ENCODE data around the gene NFKBIZ. TPM values are rescaled to one million over a fixed set of nuclear protein-coding genes. Genes with fewer than 3 reads are reported as not detected.

The NFKBIZ gene
- total RNA-seq, 1 donor from 2014 or later = 349 TPM

GRCh38 chr3:101840066-101840465 is 9.2 kb upstream of the NFKBIZ start:
- intact Hi-C loops (cut with DNase I) = no loop called here
- no peak for DNase-seq (ENCODE audit: low spot score in 2 of 2)
- H3K9me3 ChIP-seq = no peaks in the 10 kb centered on the region
- H3K4me3 ChIP-seq = no peak overlapping the region
- H3K27me3 ChIP-seq = no peaks in the 10 kb centered on the region
- no peak for TF ChIP-seq CTCF (IDR thresholded peaks at IDR 0.05)
- H3K27ac ChIP-seq = no peak overlapping the region
- no peaks in the 10 kb centered on the region for H3K4me1 ChIP-seq
- H3K36me3 ChIP-seq = no peaks in the 10 kb centered on the region

GRCh38 chr3:101842245-101842934 is 6.9 kb upstream of the NFKBIZ start:
- intact Hi-C loops (cut with DNase I) = no loop called here
- no peak for TF ChIP-seq CTCF (IDR thresholded peaks at IDR 0.05)
- Histone ChIP-seq H3K9me3 (no peaks in the 10 kb centered on the region), H3K4me3 (no peak overlapping the region), H3K36me3 (no peaks in the 10 kb centered on the region), H3K4me1 (no peaks in the 10 kb centered on the region), H3K27me3 (no peaks in the 10 kb centered on the region), H3K27ac (no peak overlapping the region)
- no peak for DNase-seq (ENCODE audit: low spot score in 2 of 2)

GRCh38 chr3:101842935-101843330 is 6.4 kb upstream of the NFKBIZ start:
- Histone ChIP-seq H3K36me3 (no peaks in the 10 kb centered on the region), H3K4me1 (peaks cover 0 to 1% of the 10 kb centered on the region in 2 donors), H3K4me3 (no peak overlapping the region), H3K27ac (no peak overlapping the region), H3K9me3 (no peaks in the 10 kb centered on the region), H3K27me3 (no peaks in the 10 kb centered on the region)
- intact Hi-C loops (cut with DNase I) = no loop called here
- TF ChIP-seq CTCF (IDR thresholded peaks at IDR 0.05) = no peak
- DNase-seq (ENCODE audit: low spot score in 2 of 2) = no peak

- intact Hi-C loops (cut with DNase I) = loop anchor here (5.0 kb wide), 2 partner anchors 33 to 123 kb away; partner anchors contain the start of gene CEP97
- no peak for DNase-seq (ENCODE audit: low spot score in 2 of 2)
- no peak overlapping the region for H3K27ac ChIP-seq
- no peaks in the 10 kb centered on the region for H3K27me3 ChIP-seq
- peaks cover 0 to 5% of the 10 kb centered on the region in 2 donors for H3K36me3 ChIP-seq
- no peak overlapping the region for H3K4me3 ChIP-seq
- peaks cover 0 to 5% of the 10 kb centered on the region in 2 donors for H3K4me1 ChIP-seq
- H3K9me3 ChIP-seq = no peaks in the 10 kb centered on the region
- no peak for TF ChIP-seq CTCF (IDR thresholded peaks at IDR 0.05)
Observed at GRCh38 chr3:101845425-101845824, 3.9 kb upstream of the NFKBIZ start.

GRCh38 chr3:101846709-101847108 is 2.6 kb upstream of the NFKBIZ start:
- Histone ChIP-seq H3K4me3 (no peak overlapping the region), H3K27ac (no peak overlapping the region), H3K4me1 (peaks cover 0 to 5% of the 10 kb centered on the region in 2 donors), H3K36me3 (peaks cover under 1 to 12% of the 10 kb centered on the region in 2 donors), H3K27me3 (no peaks in the 10 kb centered on the region), H3K9me3 (no peaks in the 10 kb centered on the region)
- TF ChIP-seq CTCF (IDR thresholded peaks at IDR 0.05) = no peak
- intact Hi-C loops (cut with DNase I) = loop anchor here (5.0 kb wide), 2 partner anchors 34 to 124 kb away; partner anchors contain the start of gene CEP97
- no peak for DNase-seq (ENCODE audit: low spot score in 2 of 2)

All from ascending aorta (tissue), 2 donors.